Stimulated activated CD4-positive, alpha-beta T cell treated with anti-CD3 and anti-CD28 coated beads, TNF-alpha, amount 100 ng/mL, for 24 hours (primary cell): Measurements from ENCODE around the gene EIF2S3.
"Not testable (repeated sequence)": the region's sequence is repeated elsewhere in the genome, so short reads cannot be mapped to it uniquely, and the experiment has no call there.

Source experiments
- DNase-seq, 3 experiments: peaks; one replicate each; pipeline ENCODE4 v3.0.0-alpha.2; 2020; ENCODE audit warnings: low read depth in 3 of 3

Gene EIF2S3

GRCh38 chrX:24054182-24055042 lies at the start of gene EIF2S3:
EIF2S3 (plus strand) TSS chrX:24054956; CDS start chrX:24054969, 13 bp downstream.
- DNase-seq = peak; percentile 60 to 78 (median 66)

- DNase-seq = no peak
These were observed 49.7 kb upstream of the EIF2S3 start for GRCh38 chrX:24005028-24005427.

- DNase-seq = no peak
These were observed 48.9 kb upstream of the EIF2S3 start for GRCh38 chrX:24005867-24006266.

GRCh38 chrX:24012266-24012665 lies 42.5 kb upstream of the EIF2S3 start:
- DNase-seq = no peak

- peak; percentile 11 to 41 (median 14) for DNase-seq
These were observed 40.3 kb upstream of the EIF2S3 start for GRCh38 chrX:24014388-24015018.

GRCh38 chrX:24017674-24018073 lies 37.1 kb upstream of the EIF2S3 start:
- DNase-seq = no peak

GRCh38 chrX:24018809-24019208 lies 35.9 kb upstream of the EIF2S3 start:
- DNase-seq = no peak

GRCh38 chrX:24019448-24019847 lies 35.3 kb upstream of the EIF2S3 start:
- DNase-seq = no peak

- DNase-seq = no peak
These were observed 34.4 kb upstream of the EIF2S3 start for GRCh38 chrX:24020306-24020876.

GRCh38 chrX:24023544-24023943 lies 31.2 kb upstream of the EIF2S3 start:
- DNase-seq = no peak

- no peak for DNase-seq
These were observed 30.6 kb upstream of the EIF2S3 start for GRCh38 chrX:24023972-24024669.

- DNase-seq = peak; percentile 59 to 78 (median 64)
These were observed 29.7 kb upstream of the EIF2S3 start for GRCh38 chrX:24024819-24025740.

- no peak for DNase-seq
These were observed 28.9 kb upstream of the EIF2S3 start for GRCh38 chrX:24025741-24026403.

- DNase-seq = no peak
These were observed 28.3 kb upstream of the EIF2S3 start for GRCh38 chrX:24026432-24026831.

GRCh38 chrX:24027086-24027485 lies 27.7 kb upstream of the EIF2S3 start, which contains the start of gene KLHL15:
KLHL15 (minus strand) TSS chrX:24027186; CDS start chrX:24006693, 20,493 bp downstream.
- no peak for DNase-seq

GRCh38 chrX:24027985-24028384 lies 26.8 kb upstream of the EIF2S3 start:
- DNase-seq = no peak

- no peak for DNase-seq
These were observed 24.2 kb upstream of the EIF2S3 start for GRCh38 chrX:24030597-24030996.

- no peak for DNase-seq
These were observed 20.3 kb upstream of the EIF2S3 start for GRCh38 chrX:24034485-24034884.

GRCh38 chrX:24037729-24038128 lies 17.0 kb upstream of the EIF2S3 start:
- DNase-seq = no peak

GRCh38 chrX:24046060-24046459 lies 8.7 kb upstream of the EIF2S3 start:
- DNase-seq = not testable (repeated sequence)
